GM10266 (cell line): Measurements from ENCODE around the gene LEUTX.

Experiments
- DNase-seq: peaks from one replicate; pipeline ENCODE4 v3.0.0; 2012; ENCODE audit errors: extremely low spot score
- TF ChIP-seq, protein P1 (sequence below): IDR thresholded peaks from 2 replicates; pipeline ENCODE4 v1.5.1; 2012; ENCODE audit warnings: mild to moderate bottlenecking, low read depth; ENCODE audit not compliant: control insufficient read depth, insufficient read depth; ENCODE audit errors: missing control alignments

Gene LEUTX

GRCh38 chr19:39832341-39833083 is 53.9 kb downstream of the LEUTX start:
- DNase-seq = no peak
- TF ChIP-seq, protein P1, sequence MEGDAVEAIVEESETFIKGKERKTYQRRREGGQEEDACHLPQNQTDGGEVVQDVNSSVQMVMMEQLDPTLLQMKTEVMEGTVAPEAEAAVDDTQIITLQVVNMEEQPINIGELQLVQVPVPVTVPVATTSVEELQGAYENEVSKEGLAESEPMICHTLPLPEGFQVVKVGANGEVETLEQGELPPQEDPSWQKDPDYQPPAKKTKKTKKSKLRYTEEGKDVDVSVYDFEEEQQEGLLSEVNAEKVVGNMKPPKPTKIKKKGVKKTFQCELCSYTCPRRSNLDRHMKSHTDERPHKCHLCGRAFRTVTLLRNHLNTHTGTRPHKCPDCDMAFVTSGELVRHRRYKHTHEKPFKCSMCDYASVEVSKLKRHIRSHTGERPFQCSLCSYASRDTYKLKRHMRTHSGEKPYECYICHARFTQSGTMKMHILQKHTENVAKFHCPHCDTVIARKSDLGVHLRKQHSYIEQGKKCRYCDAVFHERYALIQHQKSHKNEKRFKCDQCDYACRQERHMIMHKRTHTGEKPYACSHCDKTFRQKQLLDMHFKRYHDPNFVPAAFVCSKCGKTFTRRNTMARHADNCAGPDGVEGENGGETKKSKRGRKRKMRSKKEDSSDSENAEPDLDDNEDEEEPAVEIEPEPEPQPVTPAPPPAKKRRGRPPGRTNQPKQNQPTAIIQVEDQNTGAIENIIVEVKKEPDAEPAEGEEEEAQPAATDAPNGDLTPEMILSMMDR = no peak

GRCh38 chr19:39833160-39833463 is 54.5 kb downstream of the LEUTX start:
- TF ChIP-seq, protein P1 = no peak
- DNase-seq = no peak

GRCh38 chr19:39833464-39834286 is 55.0 kb downstream of the LEUTX start, which contains the start of gene DYRK1B:
Gene DYRK1B, minus strand, starts transcription at chr19:39834162. Its CDS starts 2,295 bp downstream, at chr19:39831867.
- DNase-seq = peak; percentile 99
- TF ChIP-seq, protein P1 = no peak

- TF ChIP-seq, protein P1 = no peak
- no peak for DNase-seq
Observed at GRCh38 chr19:39834287-39834841, 55.7 kb downstream of the LEUTX start.
